GM21390 (cell line): ENCODE results near the gene CARD11.
"Not testable (repeated sequence)": the region's sequence is repeated elsewhere in the genome, so short reads cannot be mapped to it uniquely, and the experiment has no call there.

Source experiments
- ATAC-seq: cut with Tn5 transposase; IDR thresholded peaks from one replicate; pipeline ENCODE4 v1.9.1; 2021; ENCODE audit not compliant: unreplicated experiment

Gene CARD11

GRCh38 chr7:2966466-2967078, 77.1 kb downstream of the CARD11 start:
- no peak for ATAC-seq

GRCh38 chr7:2965745-2966270, 77.9 kb downstream of the CARD11 start:
- ATAC-seq, result no peak

- no peak for ATAC-seq
Observed at GRCh38 chr7:2965301-2965700, 78.4 kb downstream of the CARD11 start.

- ATAC-seq, result no peak
Observed at GRCh38 chr7:2964208-2964607, 79.5 kb downstream of the CARD11 start.

GRCh38 chr7:2962865-2963264, 80.8 kb downstream of the CARD11 start:
- no peak for ATAC-seq

GRCh38 chr7:2959828-2960599, 83.7 kb downstream of the CARD11 start:
- no peak for ATAC-seq

GRCh38 chr7:2959103-2959680, 84.5 kb downstream of the CARD11 start:
- no peak for ATAC-seq

- ATAC-seq, result no peak
Observed at GRCh38 chr7:2958416-2959102, 85.1 kb downstream of the CARD11 start.

GRCh38 chr7:2957369-2957727, 86.3 kb downstream of the CARD11 start:
- ATAC-seq, result not testable (repeated sequence)

- no peak for ATAC-seq
Observed at GRCh38 chr7:2956526-2957368, 86.9 kb downstream of the CARD11 start.

GRCh38 chr7:2956076-2956475, 87.6 kb downstream of the CARD11 start:
- no peak for ATAC-seq

- ATAC-seq, result no peak
Observed at GRCh38 chr7:2955269-2955668, 88.4 kb downstream of the CARD11 start.

- ATAC-seq, result no peak
Observed at GRCh38 chr7:2954433-2954853, 89.2 kb downstream of the CARD11 start.

GRCh38 chr7:2953588-2954407, 89.9 kb downstream of the CARD11 start:
- no peak for ATAC-seq

- no peak for ATAC-seq
Observed at GRCh38 chr7:2953099-2953498, 90.6 kb downstream of the CARD11 start.

- no peak for ATAC-seq
Observed at GRCh38 chr7:2952316-2952715, 91.4 kb downstream of the CARD11 start.

GRCh38 chr7:2950578-2950977, 93.1 kb downstream of the CARD11 start:
- no peak for ATAC-seq

GRCh38 chr7:2948749-2949148, 94.9 kb downstream of the CARD11 start:
- no peak for ATAC-seq

GRCh38 chr7:2947058-2947780, 96.4 kb downstream of the CARD11 start:
- ATAC-seq, result no peak
